Stimulated activated CD8-positive, alpha-beta memory T cell treated with anti-CD3 and anti-CD28 coated beads, Interleukin-15, amount 100 ng/mL, for 24 hours (primary cell): ENCODE results near the gene STAU1.
"Not testable (repeated sequence)": the region's sequence is repeated elsewhere in the genome, so short reads cannot be mapped to it uniquely, and the experiment has no call there.

Source experiments
- DNase-seq: peaks from one replicate; pipeline ENCODE4 v3.0.0-alpha.2; 2020; ENCODE audit warnings: low read depth

STAU1 gene

DNA sequence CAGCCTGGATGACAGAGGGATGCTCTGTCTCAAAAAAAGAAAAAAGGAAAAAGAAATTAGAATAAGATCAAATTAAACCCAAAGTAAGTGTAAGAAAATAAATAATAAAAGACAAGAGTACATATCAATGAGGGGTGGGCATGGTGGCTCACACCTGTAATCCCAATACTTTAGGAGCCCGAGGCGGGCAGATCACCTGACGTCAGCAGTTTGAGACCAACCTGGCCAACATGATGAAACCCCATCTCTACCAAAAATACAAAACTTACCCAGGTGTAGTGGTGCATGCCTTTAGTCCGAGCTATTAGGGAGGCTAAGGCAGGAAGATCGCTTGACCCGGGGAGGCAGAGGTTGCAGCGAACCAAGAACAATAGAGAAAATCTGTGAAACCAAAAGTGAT is 14.9 kb upstream of the STAU1 start:
- DNase-seq = no peak

DNA sequence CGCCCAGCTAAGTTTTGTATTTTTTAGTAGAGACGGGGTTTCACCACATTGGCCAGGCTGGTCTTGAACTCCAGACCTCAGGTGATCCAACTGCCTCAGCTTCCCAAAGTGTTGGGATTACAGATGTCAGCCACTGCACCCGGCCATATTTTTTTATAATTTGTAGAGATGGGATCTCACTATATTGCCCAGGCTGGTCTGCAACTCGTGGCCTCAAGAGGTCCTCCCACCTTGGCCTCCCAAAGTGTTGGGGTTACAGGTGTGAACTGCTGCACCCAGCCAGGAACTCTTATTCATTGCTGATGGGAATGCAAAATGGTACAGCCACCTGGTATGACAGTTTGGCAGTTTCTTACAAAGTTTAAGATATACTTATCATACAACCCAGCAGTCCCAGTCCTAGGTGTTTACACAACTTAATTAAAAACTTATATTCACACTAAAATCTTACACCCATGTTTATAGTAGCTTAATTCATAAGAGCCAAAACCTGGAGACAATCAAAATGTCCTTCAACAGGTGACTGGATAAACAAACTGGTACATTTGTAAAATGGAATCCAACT is 11.7 kb upstream of the STAU1 start:
- no peak for DNase-seq

- DNase-seq = not testable (repeated sequence)
These were observed 4.9 kb upstream of the STAU1 start for GRCh38 chr20:49192944-49193518.

- no peak for DNase-seq
These were observed 744 bp downstream of the STAU1 start for GRCh38 chr20:49187330-49187850.

DNA sequence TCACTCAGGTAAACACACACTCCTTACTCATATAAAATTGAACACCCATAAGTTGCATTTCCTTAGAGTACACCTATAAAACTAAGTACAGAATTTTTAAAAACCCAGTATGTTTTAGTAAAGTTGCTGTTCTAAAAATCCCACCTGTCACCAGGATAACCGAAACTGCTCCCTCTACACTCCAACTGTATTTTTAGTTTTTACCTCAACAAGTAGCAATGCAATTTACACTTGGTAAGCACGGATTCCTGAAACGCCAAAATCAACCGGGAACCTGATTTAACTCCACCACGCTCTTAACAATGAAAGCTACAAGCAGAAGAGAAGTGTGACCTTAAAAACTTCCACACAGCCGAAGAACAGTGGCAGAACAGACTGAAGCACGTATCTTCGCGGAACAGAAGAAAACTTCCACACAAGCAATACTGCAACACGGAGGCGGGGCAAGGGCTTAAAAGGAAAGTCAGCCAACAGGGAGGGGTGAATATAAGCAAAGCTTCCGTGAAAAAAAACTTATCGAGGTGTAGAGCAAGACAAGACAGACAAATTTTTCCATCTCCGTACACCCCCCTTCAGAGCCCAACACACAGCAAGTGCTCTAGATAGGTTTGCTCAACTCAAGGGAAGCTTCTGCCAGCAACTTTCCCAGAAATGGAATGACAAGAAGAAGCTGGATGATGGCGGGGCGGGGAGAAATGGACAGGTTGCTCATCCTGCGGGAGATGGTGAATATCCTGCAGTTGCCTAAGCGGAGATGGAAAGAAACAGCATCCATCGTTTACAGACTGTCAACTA is 1.4 kb downstream of the STAU1 start:
- no peak for DNase-seq

- DNase-seq = no peak
These were observed 2.9 kb downstream of the STAU1 start for GRCh38 chr20:49185071-49185761.

- DNase-seq = no peak
These were observed 3.5 kb downstream of the STAU1 start for GRCh38 chr20:49184691-49185070.

- not testable (repeated sequence) for DNase-seq
These were observed 4.0 kb downstream of the STAU1 start for GRCh38 chr20:49184084-49184501.

- DNase-seq = no peak
These were observed 4.7 kb downstream of the STAU1 start for GRCh38 chr20:49183444-49183843.

- DNase-seq = no peak
These were observed 6.8 kb downstream of the STAU1 start for GRCh38 chr20:49181265-49181877.

- DNase-seq = no peak
These were observed 8.5 kb downstream of the STAU1 start for GRCh38 chr20:49179368-49180277.

- no peak for DNase-seq
These were observed 14.0 kb downstream of the STAU1 start for GRCh38 chr20:49174183-49174582.

DNA sequence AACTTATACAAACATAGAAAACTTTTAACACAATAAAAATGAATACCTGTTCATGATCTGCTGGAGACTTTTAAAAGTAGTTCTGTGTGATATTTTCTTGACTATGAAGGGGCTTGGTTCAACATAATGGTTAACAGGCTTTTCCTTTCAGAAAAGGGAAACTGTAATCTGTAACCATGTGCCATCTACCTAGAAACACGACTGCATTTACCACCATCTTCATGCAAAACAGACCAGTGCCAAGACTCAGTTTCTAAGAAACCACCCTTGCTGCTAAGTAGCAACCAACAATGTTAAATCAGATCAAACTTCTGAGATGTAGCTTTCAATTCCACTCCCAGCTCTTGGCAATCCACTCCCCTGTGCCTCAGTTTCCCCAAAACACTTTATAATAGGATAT is 15.7 kb downstream of the STAU1 start:
- no peak for DNase-seq

DNA sequence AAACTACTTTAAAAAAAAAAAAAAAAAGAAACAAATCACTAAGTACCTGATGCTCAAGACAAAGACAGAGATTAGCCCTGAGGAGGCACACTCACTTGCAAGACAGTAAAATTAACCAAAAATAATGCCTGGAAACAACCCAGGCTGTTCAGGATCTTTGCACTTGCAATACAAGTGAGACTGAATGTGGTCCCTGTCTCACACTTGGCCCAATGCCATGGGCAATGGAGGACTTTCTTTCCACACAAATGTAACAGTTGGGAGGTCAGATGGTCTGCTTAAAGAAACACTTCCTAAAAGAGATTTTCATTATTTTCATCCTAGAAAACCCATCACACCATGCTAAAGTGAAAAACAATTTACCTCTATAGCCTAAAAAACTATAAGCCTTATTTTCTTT is 16.2 kb downstream of the STAU1 start:
- DNase-seq = no peak

DNA sequence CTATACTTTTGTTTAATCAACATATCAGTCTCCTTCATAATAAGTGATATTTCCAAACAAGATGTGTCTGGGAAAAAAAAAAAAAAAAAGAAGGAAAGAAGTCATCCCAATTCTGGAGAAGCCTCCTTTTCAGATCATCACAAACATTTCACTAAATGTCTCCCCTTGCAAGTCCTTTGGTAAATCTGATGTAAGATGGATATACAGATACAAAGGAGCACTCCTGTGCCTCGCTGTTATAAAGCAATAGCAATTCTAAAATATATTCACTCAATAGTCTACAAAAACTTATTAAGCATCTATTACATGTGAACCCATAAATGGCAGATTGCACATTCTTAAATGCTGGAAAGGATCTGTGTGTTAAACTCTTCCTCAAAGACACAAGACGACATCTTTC is 17.4 kb downstream of the STAU1 start:
- no peak for DNase-seq

GRCh38 chr20:49169547-49169946 is 18.6 kb downstream of the STAU1 start:
- DNase-seq = no peak

GRCh38 chr20:49168864-49169263 is 19.3 kb downstream of the STAU1 start:
- not testable (repeated sequence) for DNase-seq

- DNase-seq = no peak
These were observed 20.2 kb downstream of the STAU1 start for GRCh38 chr20:49167811-49168507.

- no peak for DNase-seq
These were observed 21.3 kb downstream of the STAU1 start for GRCh38 chr20:49166534-49167449.
